K562 (cell line): ENCODE measurements around the gene DSCAM. TPM values are rescaled to one million over a fixed set of nuclear protein-coding genes. Genes with fewer than 3 reads are reported as not detected.

Experiments used
- ATAC-seq: fragments of 200-7000 bp; cut with Tn5 transposase; 3 replicates; pipeline ENCODE4 v1.9.1; 2020; ENCODE audit warnings: moderate library complexity
- BruUV-seq: library from RNA; stranded (reverse); fragments of 400-500 nt; replicated peaks from 2 replicates; lab custom pipeline; 2021; lab: Mats Ljungman, UMichigan
- CTCF ChIA-PET: fragments of 300-600 bp; formaldehyde crosslinking; extraction: SDS; loops from one replicate; lab custom pipeline; 2021; ENCODE audit warnings: low intra/inter-chr PET ratio; lab: Yijun Ruan, JAX
- POLR2A ChIA-PET: fragments of 300-600, 350-650 bp; sonication (Branson Sonifier 250); formaldehyde crosslinking; extraction: SDS; loops from one replicate; lab custom pipeline; 2021; ENCODE audit warnings: antibody characterized with exemption, inconsistent platforms; lab: Yijun Ruan, JAX
- DNase-seq, 4 experiments: peaks; one replicate each; pipeline versions ENCODE4 v3.0.0 to v3.0.0-alpha.2; 2011 to 2018; ENCODE audit warnings: low spot score in 3 of 4, mixed read lengths in 3 of 4; ENCODE audit errors: extremely low read depth in 1 of 4
- FAIRE-seq: peaks from 2 replicates; lab custom pipeline; 2011; peaks lifted over from hg19 to GRCh38; lab: Jason Lieb, UNC
- H2AFZ ChIP-seq: 2 replicates; pipeline ENCODE4 v1.6.0; 2011; ENCODE audit warnings: low read depth, low read length, control low read depth, inconsistent platforms
- H3K27ac ChIP-seq: fragments of 200-600 bp; 3 replicates; pipeline ENCODE4 v1.8.0; 2011; ENCODE audit warnings: low read depth, mild to moderate bottlenecking, control low read depth, inconsistent platforms, low read length, moderate library complexity, mixed read lengths; ENCODE audit errors: extremely low read depth
- H3K27me3 ChIP-seq, 2 experiments: fragments of 300-600 bp in 1 of 2; 2 replicates in 1 of 2; 3 replicates in 1 of 2; pipeline versions ENCODE4 v1.6.0 to v1.8.0; 2011; ENCODE audit warnings: inconsistent platforms in 2 of 2, low read length in 2 of 2, mild to moderate bottlenecking in 1 of 2, mixed read lengths in 1 of 2, moderate library complexity in 1 of 2; ENCODE audit not compliant: control insufficient read depth in 2 of 2, insufficient read depth in 2 of 2
- H3K36me3 ChIP-seq: fragments of 300-600 bp; 3 replicates; pipeline ENCODE4 v1.8.0; 2011; ENCODE audit warnings: mild to moderate bottlenecking, low read length, inconsistent platforms; ENCODE audit not compliant: control insufficient read depth, insufficient read depth
- H3K4me1 ChIP-seq, 2 experiments: fragments of 200-600 bp in 1 of 2; replicated peaks in 1 of 2; 2 replicates in 1 of 2; 3 replicates in 1 of 2; pipeline versions ENCODE4 v1.5.1 to v1.8.0; 2011; ENCODE audit warnings: inconsistent platforms in 2 of 2, low read length in 2 of 2, mild to moderate bottlenecking in 1 of 2, mixed read lengths in 1 of 2, moderate library complexity in 1 of 2; ENCODE audit not compliant: control insufficient read depth in 2 of 2, insufficient read depth in 2 of 2
- H3K4me2 ChIP-seq: 2 replicates; pipeline ENCODE4 v1.6.1; 2011; ENCODE audit warnings: low read length, control low read depth, inconsistent platforms, mixed read lengths; ENCODE audit not compliant: insufficient read depth
- H3K4me3 ChIP-seq: fragments of 200-600 bp; sonication (generic), shearing (Covaris generic); 2 replicates; pipeline ENCODE4 v1.5.1; 2016; ENCODE audit warnings: control low read depth, inconsistent platforms
- H3K79me2 ChIP-seq: fragments of 200-600 bp; 3 replicates; pipeline ENCODE4 v1.8.0; 2011; ENCODE audit warnings: low read length, inconsistent platforms; ENCODE audit not compliant: control insufficient read depth, insufficient read depth
- H3K9ac ChIP-seq, 2 experiments: 2 replicates each; pipeline versions ENCODE4 v1.6.0 to v1.6.1; 2011; ENCODE audit warnings: low read depth in 2 of 2, low read length in 2 of 2, control low read depth in 1 of 2, inconsistent platforms in 1 of 2, mild to moderate bottlenecking in 1 of 2, mixed read lengths in 1 of 2; ENCODE audit not compliant: insufficient read depth in 1 of 2
- H3K9me1 ChIP-seq: one replicate; pipeline ENCODE4 v1.6.0; 2011; ENCODE audit warnings: inconsistent platforms, mild to moderate bottlenecking, low read length, moderate library complexity; ENCODE audit not compliant: control insufficient read depth, insufficient read depth
- H3K9me3 ChIP-seq: replicated peaks from 2 replicates; pipeline ENCODE4 v1.5.1; 2011; ENCODE audit warnings: low read depth, low read length, inconsistent platforms; ENCODE audit not compliant: control insufficient read depth, insufficient read depth
- H4K20me1 ChIP-seq: replicated peaks from 2 replicates; pipeline ENCODE4 v1.6.1; 2011; ENCODE audit warnings: low read length, inconsistent platforms, mixed read lengths; ENCODE audit not compliant: control insufficient read depth, insufficient read depth
- BRD9 ChIP-seq: fragments of 450-650 bp; IDR thresholded peaks from 2 replicates; pipeline ENCODE4 v1.6.1; 2018; ENCODE audit warnings: low read depth; ENCODE audit not compliant: partially characterized antibody
- CBFA2T3 ChIP-seq: fragments of 450-650 bp; IDR thresholded peaks from 2 replicates; pipeline ENCODE4 v1.6.1; 2017
- FUS ChIP-seq: fragments of 200-400 bp; formaldehyde crosslinking; optimal IDR thresholded peaks from 2 replicates; pipeline ENCODE3; 2017; ENCODE audit warnings: low read depth, low read length
- RCOR1 ChIP-seq, 2 experiments: IDR thresholded peaks; 2 replicates each; pipeline ENCODE4 v1.6.1; 2012; ENCODE audit warnings: low read depth in 2 of 2, low read length in 2 of 2, borderline replicate concordance in 1 of 2, improper control_type of control experiment in 1 of 2
- SREBF1 ChIP-seq: fragments of 150-350 bp; IDR thresholded peaks from 2 replicates; pipeline ENCODE4 v1.6.1; 2014; ENCODE audit warnings: antibody characterized with exemption, low read depth, low read length, borderline replicate concordance
- SRSF7 ChIP-seq: fragments of 200-400 bp; formaldehyde crosslinking; optimal IDR thresholded peaks from 2 replicates; pipeline ENCODE3; 2017; ENCODE audit warnings: mild to moderate bottlenecking, low read depth, low read length
- STAT5B ChIP-seq: fragments of 250-450 bp; sonication (Bioruptor Pico); IDR thresholded peaks from 2 replicates; pipeline ENCODE4 v1.8.0; 2021; ENCODE audit warnings: mild to moderate bottlenecking, inconsistent platforms
- ZNF77 ChIP-seq: fragments of 250-450 bp; sonication (Bioruptor Pico); IDR thresholded peaks from 2 replicates; pipeline ENCODE4 v1.5.0; 2020
- WGBS: fragments of 100-300 bp; shearing (Covaris generic); methylation state at CpG from one replicate; pipeline ENCODE4 v1.1.6; 2016; ENCODE audit warnings: low coverage, mixed read lengths; ENCODE audit not compliant: insufficient coverage; ENCODE audit errors: missing lambda C conversion rate; 5-methylcytosine and 5-hydroxymethylcytosine counted together
- in situ Hi-C: fragments of 300-500 bp; cut with MboI; formaldehyde crosslinking; loops from 4 replicates; pipeline ENCODE4 v1.15.0; 2018; ENCODE audit warnings: inconsistent platforms, mixed read lengths
- intact Hi-C: fragments of 100-400 bp; cut with micrococcal nuclease; formaldehyde crosslinking; loops from 2 replicates; pipeline ENCODE4 v1.14.2; 2022
- polyA plus RNA-seq, 8 experiments: library from polyadenylated mRNA; depleted of rRNA in 4 of 8; stranded (reverse) in 5 of 8; unstranded in 3 of 8; fragments of >200 nt; fragmentation: Nextera tagmentation in 2 of 8; fragmentation: Illumina TruSeq in 1 of 8; extraction: Ambion mirVana in 2 of 8; extraction: Trizol in 1 of 8; gene quantifications; 2 replicates each; pipeline versions ENCODE4 v1.2.1 to v1.2.3, GENCODE V29; 2011 to 2014; ENCODE audit warnings: inconsistent platforms in 1 of 8, missing spikeins in 1 of 8
- total RNA-seq, 7 experiments: library from RNA; depleted of rRNA in 6 of 7; stranded (reverse); fragments of >200 nt in 6 of 7; fragmentation: Illumina TruSeq in 2 of 7; extraction: Trizol in 2 of 7; gene quantifications; 2 replicates each; pipeline versions ENCODE4 v1.2.1 to v1.2.3, GENCODE V29; 2011 to 2021; ENCODE audit warnings: low replicate concordance in 1 of 7
- TF ChIP-seq, protein P1 (sequence below): fragments of 450-650 bp; conservative IDR thresholded peaks from 2 replicates; pipeline ENCODE4 v1.6.1; 2016; ENCODE audit warnings: missing genetic modification characterization, low read depth, mild to moderate bottlenecking, control low read depth, missing compliant biosample characterization

The DSCAM gene
- total and polyA plus RNA-seq, 9 of the 15 experiments (the other 6 are each of a cell fraction or from before 2014, with no cell fraction given): not detected

GRCh38 chr21:40835184-40835694 lies 11.7 kb downstream of the DSCAM start (continued):
- TF ChIP-seq FUS (no peak), RCOR1 (IDR thresholded peaks at IDR 0.05; ENCODE audit: borderline replicate concordance in 1 of 2, low read depth in 2 of 2, low read length in 2 of 2) (no peak), SREBF1 (no peak)
- TF ChIP-seq, protein P1, sequence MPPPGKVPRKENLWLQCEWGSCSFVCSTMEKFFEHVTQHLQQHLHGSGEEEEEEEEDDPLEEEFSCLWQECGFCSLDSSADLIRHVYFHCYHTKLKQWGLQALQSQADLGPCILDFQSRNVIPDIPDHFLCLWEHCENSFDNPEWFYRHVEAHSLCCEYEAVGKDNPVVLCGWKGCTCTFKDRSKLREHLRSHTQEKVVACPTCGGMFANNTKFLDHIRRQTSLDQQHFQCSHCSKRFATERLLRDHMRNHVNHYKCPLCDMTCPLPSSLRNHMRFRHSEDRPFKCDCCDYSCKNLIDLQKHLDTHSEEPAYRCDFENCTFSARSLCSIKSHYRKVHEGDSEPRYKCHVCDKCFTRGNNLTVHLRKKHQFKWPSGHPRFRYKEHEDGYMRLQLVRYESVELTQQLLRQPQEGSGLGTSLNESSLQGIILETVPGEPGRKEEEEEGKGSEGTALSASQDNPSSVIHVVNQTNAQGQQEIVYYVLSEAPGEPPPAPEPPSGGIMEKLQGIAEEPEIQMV (tag): no peak

DNA sequence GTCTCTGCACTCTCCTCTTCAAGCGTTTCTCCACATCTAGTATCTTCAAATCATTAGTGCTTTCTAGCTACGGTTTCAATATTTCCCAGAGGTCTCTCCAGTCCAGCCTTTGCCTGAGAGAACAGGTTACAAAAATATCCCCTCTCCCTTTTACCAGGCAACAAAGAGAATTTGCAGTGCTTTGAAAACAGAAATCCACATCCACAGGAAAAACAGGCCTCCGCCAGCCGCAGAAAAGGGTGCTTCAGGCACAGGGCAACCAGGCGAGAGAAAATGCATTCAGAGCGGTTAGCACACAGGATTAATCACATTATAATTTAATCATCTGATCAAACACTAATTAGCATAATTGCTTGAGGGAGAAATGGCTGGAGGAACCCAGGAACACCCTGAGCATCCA lies 13.8 kb downstream of the DSCAM start:
- DNase-seq: no peak
- Histone ChIP-seq H3K9me3 (peaks cover 2% of the 10 kb centered on the region; the same call in 1 of the 2 replicates), H3K4me3 (no peak overlapping the region), H4K20me1 (no peaks in the 10 kb centered on the region), H3K4me2 (no peak overlapping the region), H3K4me1 (no peaks in the 10 kb centered on the region), H3K79me2 (no peaks in the 10 kb centered on the region), H3K27ac (no peak overlapping the region), H2AFZ (no peak overlapping the region), H3K9me1 (no peaks in the 10 kb centered on the region), H3K36me3 (no peaks in the 10 kb centered on the region), H3K27me3 (no peaks in the 10 kb centered on the region), H3K9ac (no peak overlapping the region)
- intact Hi-C loops: no loop called here
- in situ Hi-C loops: no loop called here
- CTCF ChIA-PET: interaction anchor here (0.7 kb wide), 1 partner anchor 17 kb away, joined by 3 read pairs; no protein-coding TSS in a partner anchor
- TF ChIP-seq STAT5B (CRISPR knock-in tag) (no peak), BRD9 (no peak), SRSF7 (no peak), ZNF77 (CRISPR knock-in tag) (no peak), CBFA2T3 (no peak)
- no peak for ATAC-seq
- no peak for FAIRE-seq
- WGBS: 4% methylated on average over 6 of the region's 6 CpGs
- POLR2A ChIA-PET: interaction anchor here (0.6 kb wide), 1 partner anchor 12 kb away, joined by 3 read pairs; no protein-coding TSS in a partner anchor
- BruUV-seq: no TSS peak
